Measurements from ENCODE around the gene TBXAS1. TPM values are rescaled to one million over a fixed set of nuclear protein-coding genes. Genes with fewer than 3 reads are reported as not detected.
"Not testable (repeated sequence)": the region's sequence is repeated elsewhere in the genome, so short reads cannot be mapped to it uniquely, and the experiment has no call there.

Gene TBXAS1
- total RNA-seq, 2 donors from 2014 or later: 3.6 to 10.6 TPM

DNA sequence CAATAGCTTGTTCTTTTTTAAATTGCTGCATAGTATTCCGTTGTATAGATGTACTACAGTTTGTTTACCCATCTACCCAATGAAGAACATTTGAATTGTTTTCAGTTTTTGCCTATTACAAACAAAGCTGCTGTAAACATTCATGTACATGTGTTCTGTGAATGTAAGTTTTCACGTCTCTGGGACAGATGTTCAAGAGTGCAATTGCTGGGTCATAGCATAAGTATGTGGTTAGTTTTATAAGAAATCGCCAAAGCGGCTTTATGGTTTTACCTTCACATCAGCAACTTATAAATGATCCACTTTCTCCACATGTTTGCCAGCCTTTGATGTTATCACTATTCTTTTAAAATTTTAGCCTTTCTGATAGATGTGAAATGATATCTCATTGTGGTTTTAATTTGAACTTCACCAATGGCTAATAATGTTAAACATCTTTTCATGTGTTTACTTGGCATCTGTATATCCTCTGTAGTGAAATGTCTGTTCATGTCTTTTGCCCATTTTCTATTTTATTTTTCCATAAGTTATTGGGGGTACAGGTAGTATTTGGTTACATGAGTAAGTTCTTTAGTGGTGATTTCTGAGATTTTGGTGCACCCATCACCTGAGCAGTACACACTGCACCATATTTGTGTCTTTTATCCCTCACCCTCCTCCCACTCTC, 73.5 kb downstream of the TBXAS1 start:
- ATAC-seq: no peak
- H3K4me3 ChIP-seq: no peak overlapping the region
- WGBS, 2 donors: 63% methylated on average over 4 of the region's 4 CpGs
- no peaks in the 10 kb centered on the region for H3K4me1 ChIP-seq
- no peak for TF ChIP-seq POLR2A (IDR thresholded peaks at IDR 0.05)
- TF ChIP-seq, protein P1, sequence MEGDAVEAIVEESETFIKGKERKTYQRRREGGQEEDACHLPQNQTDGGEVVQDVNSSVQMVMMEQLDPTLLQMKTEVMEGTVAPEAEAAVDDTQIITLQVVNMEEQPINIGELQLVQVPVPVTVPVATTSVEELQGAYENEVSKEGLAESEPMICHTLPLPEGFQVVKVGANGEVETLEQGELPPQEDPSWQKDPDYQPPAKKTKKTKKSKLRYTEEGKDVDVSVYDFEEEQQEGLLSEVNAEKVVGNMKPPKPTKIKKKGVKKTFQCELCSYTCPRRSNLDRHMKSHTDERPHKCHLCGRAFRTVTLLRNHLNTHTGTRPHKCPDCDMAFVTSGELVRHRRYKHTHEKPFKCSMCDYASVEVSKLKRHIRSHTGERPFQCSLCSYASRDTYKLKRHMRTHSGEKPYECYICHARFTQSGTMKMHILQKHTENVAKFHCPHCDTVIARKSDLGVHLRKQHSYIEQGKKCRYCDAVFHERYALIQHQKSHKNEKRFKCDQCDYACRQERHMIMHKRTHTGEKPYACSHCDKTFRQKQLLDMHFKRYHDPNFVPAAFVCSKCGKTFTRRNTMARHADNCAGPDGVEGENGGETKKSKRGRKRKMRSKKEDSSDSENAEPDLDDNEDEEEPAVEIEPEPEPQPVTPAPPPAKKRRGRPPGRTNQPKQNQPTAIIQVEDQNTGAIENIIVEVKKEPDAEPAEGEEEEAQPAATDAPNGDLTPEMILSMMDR (IDR thresholded peaks at IDR 0.05): no peak
- no peak for DNase-seq
- intact Hi-C loops (cut with DNase I): no loop called here
- H3K27me3 ChIP-seq: no peaks in the 10 kb centered on the region
- peaks cover 0 to 3% (median 0%) of the 10 kb centered on the region in 3 donors for H3K9me3 ChIP-seq
- H3K36me3 ChIP-seq (replicated peaks in 1 of 2; ENCODE audit: insufficient read depth in 1 of 2, low read depth in 2 of 2): no peaks in the 10 kb centered on the region
- H3K27ac ChIP-seq: no peak overlapping the region

DNA sequence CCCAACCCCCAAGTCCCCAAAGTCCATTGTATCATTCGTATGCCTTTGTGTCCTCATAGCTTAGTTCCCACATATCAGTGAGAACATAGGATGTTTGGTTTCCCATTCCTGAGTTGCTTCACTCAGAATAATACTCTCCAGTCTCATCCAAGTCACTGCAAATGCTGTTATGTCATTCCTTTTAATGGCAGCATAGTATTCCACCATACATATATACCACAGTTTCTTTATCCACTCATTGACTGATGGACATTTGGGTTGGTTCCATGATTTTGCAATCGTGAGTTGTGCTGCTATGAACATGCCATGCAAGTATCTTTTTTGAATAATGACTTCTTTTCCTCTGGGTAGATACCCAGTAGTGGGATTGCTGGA, 74.0 kb downstream of the TBXAS1 start:
- H3K27ac ChIP-seq; intact Hi-C loops (cut with DNase I); H3K4me1 ChIP-seq; H3K36me3 ChIP-seq (replicated peaks in 1 of 2; ENCODE audit: insufficient read depth in 1 of 2, low read depth in 2 of 2); ATAC-seq; DNase-seq; H3K27me3 ChIP-seq; H3K9me3 ChIP-seq; H3K4me3 ChIP-seq: not testable (repeated sequence)
- 64 to 65% methylated on average over 2 of the region's 2 CpGs for WGBS, 2 donors

DNA sequence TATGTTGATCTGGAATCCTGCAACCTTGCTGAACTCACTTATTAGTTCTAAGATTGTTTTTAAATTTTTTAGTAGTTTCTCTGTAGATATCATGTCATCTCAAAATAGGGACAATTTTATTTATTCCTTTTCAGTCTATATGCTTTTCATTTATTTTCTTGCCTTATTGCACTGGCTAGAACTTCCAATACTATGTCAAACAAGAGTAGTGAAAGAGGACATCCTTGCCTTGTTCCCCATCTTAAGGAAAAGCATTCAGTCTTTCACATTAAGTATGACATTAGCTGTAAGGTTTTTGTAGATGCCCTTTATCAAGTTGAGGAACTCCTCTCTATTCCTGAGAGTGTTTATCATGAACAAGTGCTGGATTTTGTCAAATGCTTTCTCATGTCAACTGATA, 77.8 kb downstream of the TBXAS1 start:
- intact Hi-C loops (cut with DNase I): no loop called here
- H3K27me3 ChIP-seq: no peaks in the 10 kb centered on the region
- H3K4me3 ChIP-seq: no peak overlapping the region
- peaks cover 0 to 3% (median 0%) of the 10 kb centered on the region in 3 donors for H3K9me3 ChIP-seq
- no peak overlapping the region for H3K27ac ChIP-seq
- ATAC-seq: no peak
- no peaks in the 10 kb centered on the region for H3K36me3 ChIP-seq (replicated peaks in 1 of 2; ENCODE audit: insufficient read depth in 1 of 2, low read depth in 2 of 2)
- DNase-seq: no peak
- H3K4me1 ChIP-seq: no peaks in the 10 kb centered on the region
- TF ChIP-seq, protein P1 (IDR thresholded peaks at IDR 0.05): no peak
- TF ChIP-seq POLR2A (IDR thresholded peaks at IDR 0.05): no peak

DNA sequence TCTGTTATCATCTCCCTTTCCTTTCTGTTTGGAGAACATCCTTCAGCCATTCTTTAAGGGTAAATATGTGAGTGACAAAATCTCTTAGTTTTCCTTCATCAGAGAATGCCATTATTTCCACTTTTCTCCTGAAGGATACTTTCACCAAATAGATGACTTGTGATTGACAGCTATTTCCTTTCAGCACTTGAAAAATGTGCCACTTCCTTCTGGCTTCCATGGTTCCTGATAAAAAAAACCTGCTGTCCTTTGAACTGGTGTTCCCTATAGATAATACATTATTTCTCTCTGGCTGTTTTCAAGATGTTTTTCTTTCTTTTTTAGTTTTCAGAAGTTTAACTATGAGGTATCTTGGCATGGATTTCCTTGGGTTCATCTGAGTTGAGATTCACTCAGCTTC, 79.7 kb downstream of the TBXAS1 start:
- H3K36me3 ChIP-seq (replicated peaks in 1 of 2; ENCODE audit: insufficient read depth in 1 of 2, low read depth in 2 of 2): no peaks in the 10 kb centered on the region
- H3K4me3 ChIP-seq: no peak overlapping the region
- no peak overlapping the region for H3K27ac ChIP-seq
- ATAC-seq (no peak), DNase-seq (no peak)
- no peaks in the 10 kb centered on the region for H3K4me1 ChIP-seq
- TF ChIP-seq, protein P1 (IDR thresholded peaks at IDR 0.05): no peak
- no peak for TF ChIP-seq POLR2A (IDR thresholded peaks at IDR 0.05)
- peaks cover 0 to 3% (median 0%) of the 10 kb centered on the region in 3 donors for H3K9me3 ChIP-seq
- intact Hi-C loops (cut with DNase I): no loop called here
- H3K27me3 ChIP-seq: no peaks in the 10 kb centered on the region

DNA sequence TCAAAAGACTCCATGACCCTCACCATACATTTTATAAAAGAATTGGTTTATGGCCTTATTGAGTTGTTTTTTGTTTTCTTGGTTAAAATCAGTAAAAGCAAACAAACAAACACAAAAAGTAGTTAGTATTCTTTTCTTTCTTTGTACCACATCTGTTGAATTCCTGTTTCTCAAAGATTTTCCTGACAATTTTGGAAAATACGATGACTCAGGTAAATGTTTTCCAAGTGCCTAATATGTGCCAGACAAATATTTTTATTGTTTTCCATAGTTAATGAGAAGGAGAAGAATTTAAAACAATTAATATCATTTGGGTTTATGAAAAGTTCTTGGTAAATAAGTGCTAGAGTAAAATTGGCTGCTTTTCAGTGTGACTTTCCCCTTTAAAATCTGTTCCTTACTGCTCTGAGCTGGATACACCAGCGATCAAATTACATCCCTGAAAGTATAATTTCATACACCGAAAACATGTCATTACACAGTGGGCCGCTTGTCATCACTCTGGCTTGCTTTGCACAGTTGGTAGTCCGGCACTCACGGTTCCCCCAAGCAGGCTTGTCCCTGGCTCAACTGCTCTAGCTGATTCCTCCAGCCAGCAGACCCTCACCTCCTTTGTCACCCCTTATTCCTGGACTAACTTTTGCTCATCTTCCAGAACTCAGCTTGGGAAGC, 80.5 kb downstream of the TBXAS1 start:
- Histone ChIP-seq H3K27me3 (no peaks in the 10 kb centered on the region), H3K4me1 (no peaks in the 10 kb centered on the region), H3K27ac (no peak overlapping the region), H3K4me3 (no peak overlapping the region), H3K36me3 (replicated peaks in 1 of 2; ENCODE audit: insufficient read depth in 1 of 2, low read depth in 2 of 2) (no peaks in the 10 kb centered on the region), H3K9me3 (peaks cover 0 to 3% (median 0%) of the 10 kb centered on the region in 3 donors)
- intact Hi-C loops (cut with DNase I): no loop called here
- no peak for DNase-seq
- WGBS, 2 donors: 51 to 66% methylated on average over 6 of the region's 6 CpGs
- ATAC-seq: no peak
- TF ChIP-seq, protein P1 (IDR thresholded peaks at IDR 0.05): no peak
- TF ChIP-seq POLR2A (IDR thresholded peaks at IDR 0.05): no peak
